Fibroblast of skin of abdomen (primary cell): ENCODE measurements around the gene TACSTD2.
"Not testable (repeated sequence)": the region's sequence is repeated elsewhere in the genome, so short reads cannot be mapped to it uniquely, and the experiment has no call there.

ENCODE experiments used
- DNase-seq: peaks from one replicate; pipeline ENCODE4 v3.0.0-alpha.2; 2013

TACSTD2 gene

GRCh38 chr1:58587667-58588066 lies 10.6 kb upstream of the TACSTD2 start:
- no peak for DNase-seq

- DNase-seq: no peak
Observed at GRCh38 chr1:58586271-58586670, 9.2 kb upstream of the TACSTD2 start.

- DNase-seq: peak; percentile 55
Observed at GRCh38 chr1:58585581-58586151, 8.6 kb upstream of the TACSTD2 start.

GRCh38 chr1:58585166-58585565 lies 8.1 kb upstream of the TACSTD2 start:
- DNase-seq: no peak

GRCh38 chr1:58584082-58584895 lies 7.2 kb upstream of the TACSTD2 start:
- DNase-seq: peak; percentile 97

GRCh38 chr1:58583496-58583895 lies 6.4 kb upstream of the TACSTD2 start:
- DNase-seq: no peak

GRCh38 chr1:58582143-58582542 lies 5.1 kb upstream of the TACSTD2 start:
- not testable (repeated sequence) for DNase-seq

- DNase-seq: no peak
Observed at GRCh38 chr1:58581641-58582040, 4.6 kb upstream of the TACSTD2 start.

GRCh38 chr1:58580186-58580585 lies 3.1 kb upstream of the TACSTD2 start:
- no peak for DNase-seq

- DNase-seq: no peak
Observed at GRCh38 chr1:58577654-58578030, 590 bp upstream of the TACSTD2 start.

- DNase-seq: no peak
Observed at GRCh38 chr1:58576325-58576726, 726 bp downstream of the TACSTD2 start.

- no peak for DNase-seq
Observed at GRCh38 chr1:58575551-58576324, 1.3 kb downstream of the TACSTD2 start.

- DNase-seq: no peak
Observed at GRCh38 chr1:58574816-58575215, 2.2 kb downstream of the TACSTD2 start.

- no peak for DNase-seq
Observed at GRCh38 chr1:58573705-58574591, 3.1 kb downstream of the TACSTD2 start.

- no peak for DNase-seq
Observed at GRCh38 chr1:58573138-58573537, 3.9 kb downstream of the TACSTD2 start.

- no peak for DNase-seq
Observed at GRCh38 chr1:58572690-58573089, 4.4 kb downstream of the TACSTD2 start.

GRCh38 chr1:58571616-58572015 lies 5.4 kb downstream of the TACSTD2 start:
- DNase-seq: no peak

GRCh38 chr1:58570817-58571216 lies 6.2 kb downstream of the TACSTD2 start:
- DNase-seq: no peak

- no peak for DNase-seq
Observed at GRCh38 chr1:58570094-58570493, 7.0 kb downstream of the TACSTD2 start.

GRCh38 chr1:58568911-58569310 lies 8.1 kb downstream of the TACSTD2 start:
- no peak for DNase-seq

- DNase-seq: no peak
Observed at GRCh38 chr1:58568271-58568860, 8.7 kb downstream of the TACSTD2 start.

- no peak for DNase-seq
Observed at GRCh38 chr1:58566339-58566738, 10.7 kb downstream of the TACSTD2 start.
